ENCODE data around the gene RBMS3.
"Not testable (repeated sequence)": the region's sequence is repeated elsewhere in the genome, so short reads cannot be mapped to it uniquely, and the experiment has no call there.

The RBMS3 gene

GRCh38 chr3:29642393-29643033, 361.6 kb downstream of the RBMS3 start:
- DNase-seq: no peak

DNA sequence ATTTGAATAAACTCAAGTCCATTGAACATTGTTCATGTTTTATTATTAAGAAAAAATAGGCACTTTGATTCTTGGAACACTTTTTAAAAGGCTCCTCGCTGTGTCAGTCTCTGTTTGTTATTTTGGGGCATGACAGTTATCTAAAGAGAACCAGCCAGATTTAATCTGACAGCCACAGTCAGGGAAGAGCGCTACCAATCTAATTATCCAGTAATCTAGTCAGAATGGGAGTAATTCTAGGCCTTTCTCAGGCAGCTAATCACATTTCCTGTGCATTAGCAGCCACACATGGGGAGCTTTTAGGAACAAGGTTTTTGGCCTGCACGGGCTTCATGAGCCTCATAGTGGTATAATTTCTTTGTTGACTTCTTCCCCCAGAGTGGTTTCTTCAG, 362.2 kb downstream of the RBMS3 start:
- DNase-seq: no peak

GRCh38 chr3:29644261-29644660, 363.4 kb downstream of the RBMS3 start:
- DNase-seq: no peak

GRCh38 chr3:29644956-29645636, 364.2 kb downstream of the RBMS3 start:
- no peak for DNase-seq

DNA sequence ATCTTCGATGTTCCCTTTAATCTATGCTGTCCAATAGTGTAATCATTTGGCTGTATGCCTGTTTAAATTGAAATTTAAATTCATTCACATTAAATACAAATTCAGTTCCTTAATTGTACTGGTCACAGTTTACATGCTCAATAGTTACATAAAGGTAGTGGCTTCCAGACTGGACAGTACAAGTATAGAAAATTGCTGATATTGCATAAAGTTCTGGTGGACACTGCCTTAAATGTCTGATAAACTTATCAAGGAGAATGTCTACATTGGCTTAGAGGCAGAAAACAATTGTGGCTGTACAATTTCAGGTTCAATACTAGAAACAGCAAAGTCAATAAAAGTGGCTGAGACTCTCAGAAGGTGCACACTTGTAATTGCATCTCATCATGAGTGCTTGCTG, 365.2 kb downstream of the RBMS3 start:
- no peak for DNase-seq

GRCh38 chr3:29649815-29650547, 369.1 kb downstream of the RBMS3 start:
- no peak for DNase-seq

DNA sequence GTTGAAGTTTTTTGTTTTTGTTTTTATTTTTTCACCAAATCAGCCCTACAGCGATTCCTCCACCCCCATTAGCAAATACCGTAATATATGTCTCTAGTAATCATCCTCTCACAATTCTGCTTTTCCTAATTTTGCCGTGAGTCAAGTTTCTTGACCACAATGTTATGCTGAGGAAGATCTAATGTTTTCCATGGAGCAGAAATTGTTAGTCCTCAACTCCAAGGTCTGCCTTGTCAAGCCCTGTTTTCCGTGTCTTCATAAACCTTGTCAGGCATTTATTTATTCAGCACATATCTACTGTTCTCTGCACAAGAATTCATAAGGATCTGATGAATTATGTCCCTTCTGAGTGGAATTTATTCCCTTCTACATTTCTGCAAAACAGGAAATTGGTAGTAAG, 372.8 kb downstream of the RBMS3 start:
- no peak for DNase-seq

DNA sequence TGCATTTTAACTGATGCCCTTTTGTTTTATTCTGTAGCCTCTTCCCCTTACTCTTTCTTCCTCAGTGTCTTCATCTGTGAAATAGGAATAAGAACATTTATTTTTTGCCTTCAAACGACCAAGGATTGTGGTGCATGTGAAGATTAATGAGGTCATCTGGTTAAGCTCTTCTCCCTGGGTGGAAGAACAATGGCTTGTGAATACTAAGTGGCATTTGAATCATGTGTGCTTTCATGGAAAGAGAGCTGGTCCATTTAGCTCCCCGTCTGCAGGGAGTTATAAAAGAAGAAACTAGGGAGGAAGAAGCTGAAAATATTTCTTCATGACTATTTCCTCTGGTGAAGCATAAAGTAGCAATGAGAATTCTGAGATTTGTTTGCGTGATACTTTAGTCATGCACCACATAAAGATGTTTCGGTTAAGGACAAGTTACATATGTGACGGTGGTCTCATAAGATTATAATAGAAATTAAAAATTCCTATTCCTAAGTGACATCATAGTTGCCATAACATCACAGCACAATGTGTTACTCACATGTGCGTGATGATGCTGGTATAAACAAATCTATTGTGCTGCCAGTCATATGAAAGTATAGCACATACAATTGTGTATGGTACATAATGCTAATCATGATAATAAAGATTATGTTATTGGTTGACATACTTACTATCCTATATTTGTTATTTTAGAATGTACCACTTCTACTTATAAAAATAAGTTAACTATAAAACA, 374.3 kb downstream of the RBMS3 start:
- no peak for DNase-seq

DNA sequence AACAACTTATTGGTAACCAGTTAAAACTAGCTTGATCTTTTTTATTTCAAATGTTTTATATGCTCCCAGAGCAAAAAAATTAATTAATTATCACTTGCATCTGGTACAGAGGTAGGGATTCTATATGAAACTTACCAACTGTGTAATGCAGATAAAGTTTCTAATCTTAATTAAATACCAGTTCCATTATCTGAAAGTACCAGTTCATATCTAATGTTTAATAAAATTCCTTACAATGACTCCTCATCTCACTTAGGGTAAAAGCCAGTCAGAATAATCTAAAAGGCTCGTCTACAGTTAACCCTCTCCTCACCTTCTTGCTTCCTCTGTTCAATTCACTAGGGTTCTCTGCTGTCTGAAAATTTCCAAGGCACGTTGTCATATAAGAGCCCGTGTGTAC, 384.8 kb downstream of the RBMS3 start:
- no peak for DNase-seq

- no peak for DNase-seq
Measured at GRCh38 chr3:29668233-29668632, 387.4 kb downstream of the RBMS3 start.

DNA sequence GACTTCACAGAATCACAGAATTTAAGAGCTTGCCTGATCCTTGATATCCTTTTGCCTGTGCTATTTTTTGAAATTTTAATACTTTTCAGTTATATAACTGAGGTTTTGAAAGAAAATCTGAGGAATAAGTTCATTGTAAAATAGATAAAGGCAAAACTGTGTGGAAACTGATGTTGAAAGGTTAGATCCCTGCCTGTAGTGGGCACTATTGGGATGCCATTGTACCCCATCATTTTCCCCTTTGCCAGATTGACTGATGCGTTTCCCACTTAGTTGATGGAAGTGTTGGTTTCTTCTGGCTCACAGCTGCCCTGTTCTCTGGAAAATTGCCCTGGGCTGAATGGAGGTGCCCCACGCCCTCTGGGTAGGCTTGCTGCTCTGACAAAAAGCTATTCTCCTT, 387.9 kb downstream of the RBMS3 start:
- DNase-seq: no peak

GRCh38 chr3:29670476-29670875, 389.6 kb downstream of the RBMS3 start:
- not testable (repeated sequence) for DNase-seq

- DNase-seq: no peak
Measured at GRCh38 chr3:29677421-29677820, 396.6 kb downstream of the RBMS3 start.

- DNase-seq: no peak
Measured at GRCh38 chr3:29679944-29680343, 399.1 kb downstream of the RBMS3 start.

DNA sequence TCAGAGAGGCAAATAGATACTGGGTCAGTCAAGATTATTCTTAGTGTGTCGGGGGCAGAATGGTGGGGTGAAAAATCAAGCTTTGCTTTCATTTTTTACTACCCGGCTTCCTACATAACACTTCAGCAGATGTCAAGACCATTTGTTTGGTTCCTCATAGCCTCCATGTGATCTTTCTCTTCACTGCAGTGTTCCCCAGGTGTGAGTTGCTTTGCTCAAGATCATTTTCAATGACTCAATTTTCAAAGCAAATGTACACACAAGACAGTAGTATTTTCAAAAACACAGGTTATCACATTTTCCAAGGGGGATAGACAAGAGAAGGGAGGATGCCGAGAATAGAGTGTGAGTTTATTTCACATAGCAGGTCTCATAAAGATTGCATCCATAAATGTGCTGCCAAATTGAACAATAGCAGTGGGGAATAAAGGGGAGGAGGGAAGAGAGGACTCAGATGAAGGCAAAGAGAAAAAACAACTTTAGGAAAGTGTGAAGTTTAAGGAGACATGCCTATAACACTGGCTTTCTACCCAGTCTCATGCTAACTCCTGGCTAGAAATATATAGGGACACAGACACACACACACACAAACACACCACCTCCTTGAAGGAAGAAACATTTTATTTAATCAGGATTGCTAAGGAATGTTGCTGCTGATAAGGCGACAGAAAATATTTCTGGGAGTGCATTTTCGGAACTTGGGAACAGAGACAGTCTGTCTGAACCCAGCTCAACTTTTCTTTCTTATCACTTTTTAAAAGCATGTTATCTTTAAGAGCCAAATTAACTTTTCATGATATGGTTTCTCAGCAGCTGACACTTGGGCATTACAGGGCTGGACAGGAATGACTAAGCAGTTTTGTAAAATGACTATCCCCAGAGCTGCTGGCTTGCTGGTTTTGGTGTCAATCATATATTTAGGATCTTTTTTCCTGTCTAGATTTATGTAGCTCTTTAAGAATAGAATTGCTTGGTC, 402.4 kb downstream of the RBMS3 start:
- no peak for DNase-seq

DNA sequence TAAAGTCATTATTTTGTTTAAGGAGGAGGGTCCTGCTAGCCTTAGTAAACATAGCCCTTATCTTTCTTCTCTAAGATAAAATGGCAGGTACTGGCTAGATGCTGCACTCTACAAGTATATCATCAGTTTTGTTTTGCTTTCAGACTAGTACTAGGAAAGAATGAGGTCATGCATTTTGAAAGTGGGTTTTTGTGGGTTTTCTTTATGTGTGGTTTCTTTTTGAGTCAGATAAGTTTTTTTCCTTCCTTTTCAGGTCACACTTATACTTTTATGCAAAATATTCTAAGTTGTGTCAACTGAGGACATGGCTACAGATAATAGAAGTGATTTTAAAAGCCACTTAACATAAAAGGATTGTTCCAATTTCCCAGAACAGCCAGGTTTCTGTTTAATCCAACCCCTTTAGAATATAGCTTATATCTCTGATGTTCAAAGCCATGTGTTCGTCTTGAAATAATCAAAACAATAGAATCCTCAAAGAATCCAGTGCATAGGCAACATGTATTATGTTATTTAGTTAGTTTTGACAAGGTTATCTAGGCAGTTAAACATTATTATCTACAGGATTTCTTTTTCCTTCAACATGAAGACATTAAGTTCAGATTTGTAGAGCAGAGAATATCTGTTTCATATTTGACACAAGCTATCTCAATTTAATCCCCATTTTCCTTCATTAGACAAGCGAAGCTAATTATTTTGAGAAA, 406.2 kb downstream of the RBMS3 start:
- no peak for DNase-seq

DNA sequence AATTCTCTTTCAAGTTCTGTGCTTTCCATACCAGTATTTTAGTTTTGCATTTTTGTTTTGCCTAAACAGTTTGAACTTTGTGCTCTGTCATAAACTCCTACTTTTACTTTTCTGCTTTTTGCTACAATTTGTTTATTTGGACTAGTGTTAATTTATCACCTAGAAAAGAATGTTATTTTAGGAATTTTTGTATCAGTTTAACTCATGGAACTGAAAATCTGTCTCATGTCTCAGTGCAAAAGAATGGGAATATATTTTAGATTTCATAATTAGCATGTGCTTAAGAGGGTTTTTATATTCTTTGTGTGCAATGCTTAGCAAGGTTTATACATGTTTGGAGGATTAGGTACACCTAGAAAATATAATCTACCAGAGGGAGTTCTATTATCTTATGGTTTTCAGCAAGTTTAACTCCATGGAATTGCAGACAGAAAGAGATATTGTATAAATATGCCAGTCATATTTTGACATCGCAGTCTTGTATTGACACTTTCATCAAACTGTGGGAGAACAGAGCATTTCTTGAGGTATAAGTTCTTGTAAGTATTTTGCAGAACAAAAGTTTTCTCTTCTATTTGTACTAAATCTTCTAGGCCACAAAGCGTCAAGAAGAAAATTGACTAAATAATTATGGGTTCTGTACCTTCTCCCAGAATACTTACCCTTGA, 409.9 kb downstream of the RBMS3 start:
- no peak for DNase-seq

GRCh38 chr3:29693863-29694262, 413.0 kb downstream of the RBMS3 start:
- no peak for DNase-seq

DNA sequence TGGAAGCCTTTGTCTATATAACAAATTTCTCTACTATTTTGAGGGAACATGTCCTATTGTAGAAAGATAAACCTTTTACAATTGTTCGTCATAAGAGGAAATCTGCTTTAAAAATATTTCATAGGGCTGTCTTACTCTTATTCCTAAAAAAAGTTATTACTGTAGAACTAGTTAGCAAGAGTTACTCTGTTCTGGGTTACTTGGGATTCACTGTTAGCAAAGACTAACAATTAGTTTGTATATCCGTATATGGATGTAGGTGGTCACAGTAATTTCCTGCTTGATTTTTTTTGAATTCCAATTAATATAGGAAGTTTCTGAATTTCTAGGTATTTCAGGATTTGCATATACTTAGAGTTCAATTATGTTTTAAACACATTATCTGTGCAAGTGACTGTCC, 413.5 kb downstream of the RBMS3 start:
- no peak for DNase-seq

DNA sequence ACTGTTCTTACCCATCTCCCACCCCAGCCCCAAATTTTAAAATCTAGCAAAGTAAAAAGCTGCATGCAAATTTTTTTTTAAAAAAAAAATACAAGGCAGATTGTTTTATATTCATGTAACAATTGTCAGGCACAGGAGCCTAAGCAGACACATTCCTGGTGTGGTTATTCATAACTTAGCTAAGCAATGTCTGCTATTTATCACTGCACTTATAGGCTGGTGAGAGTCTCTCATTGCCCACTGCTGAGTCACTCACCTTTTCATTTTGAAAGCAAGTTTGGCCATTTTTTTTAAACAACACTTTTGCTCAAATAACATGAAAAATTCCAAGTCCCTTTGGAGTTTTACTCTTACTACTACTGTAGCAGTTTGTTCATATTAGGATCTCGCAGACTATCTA, 413.9 kb downstream of the RBMS3 start:
- no peak for DNase-seq

GRCh38 chr3:29695201-29695600, 414.3 kb downstream of the RBMS3 start:
- no peak for DNase-seq

Data from GOT3 (cell line).